ENCODE data around the gene ANGPTL5.
A peak's percentile ranks its signal among the peaks of the same experiment; 100 is the strongest.

ANGPTL5 gene

GRCh38 chr11:101914341-101914737 is 2.0 kb downstream of the ANGPTL5 start:
- H3K27ac ChIP-seq, result no peak overlapping the region

GRCh38 chr11:101913656-101914055 is 2.7 kb downstream of the ANGPTL5 start:
- H3K4me3 ChIP-seq (ENCODE audit: low read depth, low read length), result no peak overlapping the region
- DNase-seq, result no peak

More at GRCh38 chr11:101914341-101914737, 2.0 kb downstream of the ANGPTL5 start:
- no peak for DNase-seq
- H3K9me3 ChIP-seq (ENCODE audit: severe bottlenecking), result no peaks in the 10 kb centered on the region
- no peaks in the 10 kb centered on the region for H3K27me3 ChIP-seq (ENCODE audit: insufficient read depth, low read depth, severe bottlenecking)
- H3K4me3 ChIP-seq (ENCODE audit: low read depth, low read length), result peak overlapping the region; percentile 70
- no peak for TF ChIP-seq CTCF (IDR thresholded peaks at IDR 0.05; ENCODE audit: low read depth, low read length)
- no peaks in the 10 kb centered on the region for H3K36me3 ChIP-seq

GRCh38 chr11:101912823-101913284 is 3.5 kb downstream of the ANGPTL5 start:
- DNase-seq, result no peak
- no peak for TF ChIP-seq CTCF (IDR thresholded peaks at IDR 0.05; ENCODE audit: low read depth, low read length)
- Histone ChIP-seq H3K36me3 (no peaks in the 10 kb centered on the region), H3K4me3 (ENCODE audit: low read depth, low read length) (no peak overlapping the region), H3K27ac (no peak overlapping the region), H3K27me3 (ENCODE audit: insufficient read depth, low read depth, severe bottlenecking) (no peaks in the 10 kb centered on the region), H3K9me3 (ENCODE audit: severe bottlenecking) (no peaks in the 10 kb centered on the region)

More at GRCh38 chr11:101913656-101914055, 2.7 kb downstream of the ANGPTL5 start:
- Histone ChIP-seq H3K27me3 (ENCODE audit: insufficient read depth, low read depth, severe bottlenecking) (no peaks in the 10 kb centered on the region), H3K9me3 (ENCODE audit: severe bottlenecking) (no peaks in the 10 kb centered on the region), H3K36me3 (no peaks in the 10 kb centered on the region), H3K27ac (no peak overlapping the region)
- TF ChIP-seq CTCF (IDR thresholded peaks at IDR 0.05; ENCODE audit: low read depth, low read length), result no peak

GRCh38 chr11:101909087-101909486 is 7.2 kb downstream of the ANGPTL5 start:
- no peaks in the 10 kb centered on the region for H3K9me3 ChIP-seq (ENCODE audit: severe bottlenecking)
- H3K27ac ChIP-seq, result no peak overlapping the region
- TF ChIP-seq CTCF (IDR thresholded peaks at IDR 0.05; ENCODE audit: low read depth, low read length), result no peak
- no peak for DNase-seq
- H3K4me3 ChIP-seq (ENCODE audit: low read depth, low read length), result no peak overlapping the region
- H3K36me3 ChIP-seq, result no peaks in the 10 kb centered on the region
- no peaks in the 10 kb centered on the region for H3K27me3 ChIP-seq (ENCODE audit: insufficient read depth, low read depth, severe bottlenecking)

GRCh38 chr11:101907815-101908214 is 8.5 kb downstream of the ANGPTL5 start:
- TF ChIP-seq CTCF (IDR thresholded peaks at IDR 0.05; ENCODE audit: low read depth, low read length), result no peak
- no peak overlapping the region for H3K4me3 ChIP-seq (ENCODE audit: low read depth, low read length)
- H3K27me3 ChIP-seq (ENCODE audit: insufficient read depth, low read depth, severe bottlenecking), result no peaks in the 10 kb centered on the region
- DNase-seq, result no peak
- H3K36me3 ChIP-seq, result no peaks in the 10 kb centered on the region
- H3K27ac ChIP-seq, result no peak overlapping the region
- no peaks in the 10 kb centered on the region for H3K9me3 ChIP-seq (ENCODE audit: severe bottlenecking)

- Histone ChIP-seq H3K27ac (no peak overlapping the region), H3K4me3 (ENCODE audit: low read depth, low read length) (no peak overlapping the region), H3K9me3 (ENCODE audit: severe bottlenecking) (no peaks in the 10 kb centered on the region), H3K27me3 (ENCODE audit: insufficient read depth, low read depth, severe bottlenecking) (no peaks in the 10 kb centered on the region), H3K36me3 (no peaks in the 10 kb centered on the region)
- DNase-seq, result no peak
- no peak for TF ChIP-seq CTCF (IDR thresholded peaks at IDR 0.05; ENCODE audit: low read depth, low read length)
Observed at GRCh38 chr11:101894505-101894904, 21.8 kb downstream of the ANGPTL5 start.
